ENCODE measurements around the gene LHX6. TPM values are rescaled to one million over a fixed set of nuclear protein-coding genes. Genes with fewer than 3 reads are reported as not detected.

Gene LHX6
- total and polyA plus RNA-seq, 2 of the 13 experiments (the other 11 are each of a cell fraction or from before 2014, with no cell fraction given): 1.1 to 1.3 TPM

DNA sequence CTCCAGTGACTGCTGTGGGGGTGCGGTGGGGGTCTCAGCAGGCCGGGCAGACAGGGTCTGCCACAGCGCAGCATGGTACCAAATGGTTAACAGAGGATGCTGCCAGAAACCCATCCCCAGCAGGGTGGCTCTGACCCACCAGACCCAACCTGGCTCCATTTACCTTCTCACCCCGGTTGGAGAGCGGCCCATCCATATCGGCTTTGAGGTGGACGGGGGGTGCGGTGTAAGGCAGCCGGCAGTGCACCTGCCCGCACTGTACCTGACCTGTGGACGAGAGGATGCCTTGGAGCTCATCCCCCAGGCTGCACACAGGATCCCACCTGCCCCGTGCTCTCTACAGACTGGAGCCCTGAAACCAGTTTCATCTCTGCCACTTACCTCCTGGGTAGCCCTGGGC lies 19.3 kb downstream of the LHX6 start:
- Histone ChIP-seq H3K27ac (ENCODE audit: extremely low read length, insufficient read depth, low read length) (no peak overlapping the region), H2AFZ (ENCODE audit: low read length) (no peak overlapping the region), H3K79me2 (ENCODE audit: insufficient read depth, low read length) (no peaks in the 10 kb centered on the region), H3K9me3 (ENCODE audit: low read length) (no peaks in the 10 kb centered on the region), H3K9ac (ENCODE audit: insufficient read depth, low read depth, low read length) (no peak overlapping the region), H3K4me3 (replicated peaks in 1 of 3; ENCODE audit: insufficient read depth in 1 of 3, low read depth in 2 of 3, low read length in 3 of 3) (no peak overlapping the region), H3K4me2 (ENCODE audit: low read depth, low read length) (no peak overlapping the region), H3K4me1 (ENCODE audit: insufficient read depth, low read length) (peaks cover 27% of the 10 kb centered on the region), H3K27me3 (ENCODE audit: control insufficient read depth in 1 of 2, insufficient read depth in 2 of 2, low read length in 2 of 2) (peaks cover 2 to 6% of the 10 kb centered on the region in 2 experiments; a peak in 3 of 5 replicates), H4K20me1 (ENCODE audit: insufficient read depth, low read length) (no peaks in the 10 kb centered on the region), H3K36me3 (replicated peaks in 1 of 2; ENCODE audit: control insufficient read depth in 1 of 2, insufficient read depth in 2 of 2, low read length in 2 of 2) (no peaks in the 10 kb centered on the region)
- ChIA-PET POLR2A (interaction anchor here (1.3 kb wide), 1 partner anchor 55 kb away, joined by 3 read pairs; the partner anchor contains the start of genes MRRF and RBM18), CTCF (ENCODE audit: low intra/inter-chr PET ratio, low total read pairs) (no interaction called here)
- no TSS peak for BruUV-seq (replicated peaks)
- no peak for DNase-seq (ENCODE audit: low spot score)
- FAIRE-seq: no peak
- in situ Hi-C loops (cut with HindIII; ENCODE audit: extremely low pct_ligation_motif_present, low pct_unique_long_range_greater_than_20kb) (no loop called here), intact Hi-C loops (cut with micrococcal nuclease; ENCODE audit: unreplicated experiment) (no loop called here)
- WGBS (ENCODE audit: low lambda C conversion rate): 86% methylated on average over 1 of the region's 12 CpGs
- no peak for ATAC-seq
- no peak for TF ChIP-seq MIER3 (CRISPR knock-in tag; IDR thresholded peaks at IDR 0.05; ENCODE audit: borderline replicate concordance)
- TF ChIP-seq BRF2 (CRISPR knock-in tag; IDR thresholded peaks at IDR 0.05): no peak
- TF ChIP-seq, protein P1, sequence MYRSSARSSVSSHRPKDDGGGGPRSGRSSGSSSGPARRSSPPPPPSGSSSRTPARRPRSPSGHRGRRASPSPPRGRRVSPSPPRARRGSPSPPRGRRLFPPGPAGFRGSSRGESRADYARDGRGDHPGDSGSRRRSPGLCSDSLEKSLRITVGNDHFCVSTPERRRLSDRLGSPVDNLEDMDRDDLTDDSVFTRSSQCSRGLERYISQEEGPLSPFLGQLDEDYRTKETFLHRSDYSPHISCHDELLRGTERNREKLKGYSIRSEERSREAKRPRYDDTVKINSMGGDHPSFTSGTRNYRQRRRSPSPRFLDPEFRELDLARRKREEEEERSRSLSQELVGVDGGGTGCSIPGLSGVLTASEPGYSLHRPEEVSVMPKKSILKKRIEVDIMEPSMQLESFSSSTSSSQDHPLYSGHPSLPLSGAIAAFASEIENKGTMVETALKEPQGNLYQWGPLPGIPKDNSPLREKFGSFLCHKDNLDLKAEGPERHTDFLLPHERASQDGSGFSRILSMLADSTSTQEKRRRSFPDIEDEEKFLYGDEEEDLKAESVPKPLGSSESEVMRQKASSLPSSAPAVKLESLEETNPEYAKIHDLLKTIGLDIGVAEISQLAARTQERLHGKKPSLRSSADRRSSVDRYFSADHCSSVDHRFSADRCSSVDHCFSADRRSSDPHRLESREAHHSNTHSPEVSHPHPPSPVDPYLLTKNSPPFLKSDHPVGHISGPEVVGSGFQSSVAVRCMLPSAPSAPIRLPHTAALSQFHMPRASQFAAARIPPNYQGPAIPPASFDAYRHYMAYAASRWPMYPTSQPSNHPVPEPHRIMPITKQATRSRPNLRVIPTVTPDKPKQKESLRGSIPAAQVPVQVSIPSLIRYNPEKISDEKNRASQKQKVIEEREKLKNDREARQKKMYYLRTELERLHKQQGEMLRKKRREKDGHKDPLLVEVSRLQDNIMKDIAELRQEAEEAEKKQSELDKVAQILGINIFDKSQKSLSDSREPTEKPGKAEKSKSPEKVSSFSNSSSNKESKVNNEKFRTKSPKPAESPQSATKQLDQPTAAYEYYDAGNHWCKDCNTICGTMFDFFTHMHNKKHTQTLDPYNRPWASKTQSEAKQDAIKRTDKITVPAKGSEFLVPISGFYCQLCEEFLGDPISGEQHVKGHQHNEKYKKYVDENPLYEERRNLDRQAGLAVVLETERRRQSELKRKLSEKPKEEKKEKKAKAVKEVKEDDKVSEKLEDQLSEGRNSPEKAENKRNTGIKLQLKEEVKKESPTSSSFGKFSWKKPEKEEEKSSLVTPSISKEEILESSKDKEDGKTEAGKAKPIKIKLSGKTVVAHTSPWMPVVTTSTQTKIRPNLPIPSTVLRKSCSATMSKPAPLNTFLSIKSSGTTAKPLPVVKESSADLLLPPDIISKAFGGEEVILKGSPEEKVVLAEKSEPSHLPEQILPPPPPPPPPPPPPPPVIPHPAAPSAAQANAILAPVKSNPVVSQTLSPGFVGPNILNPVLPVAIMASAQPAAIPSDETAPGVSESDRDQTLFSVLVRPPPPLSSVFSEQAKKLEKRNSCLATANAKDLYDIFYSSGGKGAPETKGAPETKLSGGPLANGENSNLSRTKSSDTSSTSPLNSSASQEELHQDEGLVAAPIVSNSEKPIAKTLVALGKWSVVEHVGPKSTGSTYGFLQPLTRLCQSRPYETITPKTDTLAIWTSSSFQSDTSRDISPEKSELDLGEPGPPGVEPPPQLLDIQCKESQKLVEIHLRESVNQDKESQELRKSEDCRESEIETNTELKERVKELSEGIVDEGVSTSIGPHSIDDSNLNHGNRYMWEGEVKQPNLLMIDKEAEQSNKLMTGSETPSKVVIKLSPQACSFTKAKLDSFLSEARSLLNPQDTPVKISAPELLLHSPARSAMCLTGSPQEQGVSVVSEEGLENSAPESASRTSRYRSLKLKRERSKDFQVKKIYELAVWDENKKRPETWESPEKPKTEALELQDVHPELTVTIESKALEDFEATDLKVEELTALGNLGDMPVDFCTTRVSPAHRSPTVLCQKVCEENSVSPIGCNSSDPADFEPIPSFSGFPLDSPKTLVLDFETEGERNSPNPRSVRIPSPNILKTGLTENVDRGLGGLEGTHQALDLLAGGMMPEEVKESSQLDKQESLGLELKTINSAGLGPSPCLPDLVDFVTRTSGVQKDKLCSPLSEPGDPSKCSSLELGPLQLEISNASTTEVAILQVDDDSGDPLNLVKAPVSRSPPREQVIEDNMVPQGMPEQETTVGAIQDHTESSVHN (CRISPR knock-in tag; IDR thresholded peaks at IDR 0.05): no peak
- no peak for TF ChIP-seq ZNF263 (CRISPR knock-in tag; IDR thresholded peaks at IDR 0.05)
- TF ChIP-seq ZMYM4 (CRISPR knock-in tag; IDR thresholded peaks at IDR 0.05): no peak
- no peak for TF ChIP-seq ZBTB3 (CRISPR knock-in tag; IDR thresholded peaks at IDR 0.05; ENCODE audit: borderline replicate concordance, low read depth)
- no peak for TF ChIP-seq MYNN (CRISPR knock-in tag; IDR thresholded peaks at IDR 0.05; ENCODE audit: low read depth)
- TF ChIP-seq ELF1 (CRISPR knock-in tag; IDR thresholded peaks at IDR 0.05): no peak
- TF ChIP-seq ZSCAN31 (CRISPR knock-in tag; IDR thresholded peaks at IDR 0.05; ENCODE audit: low read depth): no peak
- no peak for TF ChIP-seq RFXANK (CRISPR knock-in tag; IDR thresholded peaks at IDR 0.05)

All from HepG2 (cell line).